Measurements from ENCODE around the gene COL18A1.
"Not testable (repeated sequence)": the region's sequence is repeated elsewhere in the genome, so short reads cannot be mapped to it uniquely, and the experiment has no call there.

The COL18A1 gene

DNA sequence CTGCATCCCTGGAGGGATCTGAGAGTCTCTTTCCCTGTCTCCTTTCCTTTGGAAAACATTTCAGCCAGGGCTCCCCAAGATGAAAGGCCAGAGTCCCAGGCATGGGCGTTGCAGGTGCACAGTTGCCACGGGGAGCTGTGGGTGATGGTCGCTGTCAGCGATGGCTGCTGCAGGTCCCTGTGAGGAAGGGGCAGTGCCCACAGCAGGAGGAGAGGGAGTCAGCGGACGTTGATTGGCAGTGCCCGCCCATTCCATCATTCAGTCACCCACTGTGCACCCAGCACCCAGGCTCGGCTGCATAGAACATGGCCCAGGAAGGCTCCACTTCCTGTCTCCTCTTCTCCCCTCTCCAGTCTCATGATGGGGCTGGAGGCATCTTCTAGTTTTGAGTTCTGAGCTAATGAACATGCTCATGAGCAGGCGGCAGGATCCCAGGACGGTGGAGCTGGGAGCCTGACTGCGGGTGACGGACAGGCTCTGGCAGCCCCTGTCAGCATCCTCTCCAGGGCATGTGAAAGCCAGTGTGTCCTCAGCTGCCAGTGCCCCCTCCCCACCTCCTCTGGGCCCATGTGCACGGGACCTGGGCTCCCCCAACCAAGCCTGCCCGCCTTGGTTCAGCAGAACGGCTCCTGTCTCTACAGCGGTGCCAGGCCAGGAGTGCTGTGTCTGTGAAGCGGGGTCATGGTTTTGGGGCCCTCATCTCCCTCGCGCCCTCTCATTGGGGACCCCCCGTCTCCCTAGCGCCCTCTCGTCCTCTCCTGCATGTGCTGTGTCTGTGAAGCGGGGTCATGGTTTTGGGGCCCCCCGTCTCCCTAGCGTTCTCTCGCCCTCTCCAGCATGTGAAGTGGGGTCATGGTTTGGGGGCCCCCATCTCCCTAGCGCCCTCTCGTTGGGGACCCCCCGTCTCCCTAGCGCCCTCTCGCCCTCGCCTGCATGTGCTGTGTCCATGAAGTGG is 24.5 kb downstream of the COL18A1 start:
- no peak for DNase-seq

- DNase-seq, result no peak
Measured at GRCh38 chr21:45430521-45431501, 25.8 kb downstream of the COL18A1 start.

DNA sequence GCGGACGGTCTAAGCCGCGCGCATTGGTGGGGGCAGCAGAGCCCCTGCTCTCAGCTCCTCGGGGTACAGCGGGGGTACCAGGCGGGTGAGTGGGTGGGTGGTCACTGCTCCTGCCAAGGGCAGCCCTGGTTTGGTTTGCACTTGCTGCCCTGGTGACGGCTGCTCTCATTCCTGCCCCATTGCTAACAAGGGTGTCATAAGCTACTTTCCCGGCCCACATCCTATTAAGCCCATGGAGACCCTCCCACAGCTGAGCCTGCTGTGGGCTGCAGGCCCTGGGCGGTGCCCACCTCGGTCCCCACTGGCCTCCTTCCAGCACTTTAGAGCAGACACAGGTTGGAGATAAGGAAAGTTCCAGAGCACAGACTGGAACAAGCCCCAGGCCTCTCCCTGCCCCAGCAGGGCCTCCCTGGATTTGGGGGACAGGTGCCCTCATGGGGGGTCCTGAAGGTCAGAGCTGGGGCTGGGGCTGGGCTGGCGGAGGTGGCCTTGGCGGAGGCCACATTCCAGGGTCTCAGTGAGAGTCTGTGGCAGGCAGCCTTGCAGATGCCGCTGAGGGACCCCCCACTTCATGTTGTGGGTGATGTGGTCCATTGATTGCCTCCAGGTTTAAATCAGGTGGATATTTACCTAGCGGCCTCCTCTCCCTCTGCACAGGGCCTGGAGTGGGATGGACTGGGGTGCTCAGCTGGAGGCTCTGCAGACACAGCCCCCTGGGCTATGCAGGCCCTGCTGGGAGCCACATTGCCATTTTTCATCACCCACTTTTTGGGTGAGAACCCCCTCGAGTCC is 27.0 kb downstream of the COL18A1 start:
- DNase-seq, result peak; percentile 20

- DNase-seq, result no peak
Measured at GRCh38 chr21:45432575-45433255, 27.8 kb downstream of the COL18A1 start.

GRCh38 chr21:45433301-45433700 is 28.3 kb downstream of the COL18A1 start:
- DNase-seq, result no peak

- no peak for DNase-seq
Measured at GRCh38 chr21:45433911-45434644, 29.1 kb downstream of the COL18A1 start.

- no peak for DNase-seq
Measured at GRCh38 chr21:45434645-45435217, 29.8 kb downstream of the COL18A1 start.

DNA sequence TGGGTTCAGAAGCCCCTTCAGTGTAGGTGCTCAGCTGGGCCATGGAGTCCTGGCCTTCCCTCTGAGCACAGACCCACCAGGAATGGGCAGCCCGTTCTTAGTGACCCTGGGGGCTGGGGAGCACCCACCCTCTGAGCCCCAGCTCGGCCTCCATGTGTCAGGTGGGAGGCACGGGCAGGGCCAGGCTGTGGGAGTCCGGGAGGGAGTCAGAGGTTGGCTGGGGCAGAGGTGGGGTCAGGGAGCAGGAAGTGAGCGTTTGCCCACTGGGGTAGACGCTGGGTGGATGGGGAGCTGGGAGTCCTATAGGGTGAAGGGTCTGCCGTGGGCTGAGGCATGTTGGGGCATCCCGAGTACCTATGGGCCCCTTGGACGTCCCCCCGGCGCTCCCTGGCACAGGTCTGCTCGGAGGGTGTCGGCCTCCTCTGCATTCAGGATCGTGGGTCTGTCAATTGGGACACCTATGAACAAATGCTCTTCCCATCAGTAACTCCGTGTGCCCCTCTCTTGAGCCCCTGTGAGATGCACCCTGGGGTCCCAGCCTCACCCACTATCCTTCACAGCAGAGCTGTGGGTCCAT is 30.5 kb downstream of the COL18A1 start:
- DNase-seq, result no peak

DNA sequence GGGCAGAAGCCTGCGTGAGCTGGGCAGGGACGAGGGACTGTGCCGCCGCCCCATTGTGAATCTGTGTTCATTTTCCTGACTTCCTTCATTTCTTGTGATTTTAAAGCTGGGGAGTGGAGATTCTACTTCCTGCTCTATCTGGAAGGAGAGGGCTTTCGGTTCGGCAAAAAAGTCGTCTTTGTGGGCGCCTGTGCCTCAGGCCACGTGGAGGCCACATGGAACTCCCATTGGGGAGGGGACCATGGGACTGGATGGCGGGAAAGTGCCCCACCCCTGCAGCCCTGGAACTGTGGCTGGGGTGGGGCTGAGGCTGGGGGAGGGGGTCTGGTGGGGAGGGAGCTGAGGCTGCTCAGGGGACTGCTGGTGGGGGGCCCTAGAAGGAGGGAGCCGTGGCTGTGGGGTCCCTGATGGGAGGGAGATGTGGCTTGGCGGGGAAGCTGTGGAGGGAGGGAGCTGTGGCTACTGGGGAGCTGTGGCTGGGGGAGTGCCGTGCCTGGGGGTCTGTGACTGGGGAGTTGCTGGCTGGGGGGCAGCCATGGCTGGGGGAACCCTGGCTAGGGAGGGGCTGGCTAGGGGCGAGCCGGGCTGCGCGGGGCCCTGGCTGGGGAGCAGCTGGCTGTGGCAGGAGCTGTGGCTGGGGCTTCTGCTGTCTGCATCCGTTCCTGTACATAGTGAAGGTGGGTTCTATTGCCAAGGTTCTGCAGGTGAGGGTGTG is 31.5 kb downstream of the COL18A1 start:
- peak; percentile 33 for DNase-seq

DNA sequence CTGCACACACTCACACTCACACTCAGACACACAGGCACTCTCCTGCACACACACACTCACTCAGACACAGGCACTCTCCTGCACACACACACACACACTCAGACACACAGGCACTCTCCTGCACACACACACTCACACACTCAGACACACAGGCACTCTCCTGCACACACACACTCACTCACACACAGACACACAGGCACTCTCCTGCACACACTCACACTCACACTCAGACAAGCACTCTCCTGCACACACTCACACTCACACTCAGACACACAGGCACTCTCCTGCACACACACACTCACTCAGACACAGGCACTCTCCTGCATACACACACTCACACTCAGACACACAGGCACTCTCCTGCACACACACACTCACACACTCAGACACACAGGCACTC is 32.9 kb downstream of the COL18A1 start:
- DNase-seq, result not testable (repeated sequence)

DNA sequence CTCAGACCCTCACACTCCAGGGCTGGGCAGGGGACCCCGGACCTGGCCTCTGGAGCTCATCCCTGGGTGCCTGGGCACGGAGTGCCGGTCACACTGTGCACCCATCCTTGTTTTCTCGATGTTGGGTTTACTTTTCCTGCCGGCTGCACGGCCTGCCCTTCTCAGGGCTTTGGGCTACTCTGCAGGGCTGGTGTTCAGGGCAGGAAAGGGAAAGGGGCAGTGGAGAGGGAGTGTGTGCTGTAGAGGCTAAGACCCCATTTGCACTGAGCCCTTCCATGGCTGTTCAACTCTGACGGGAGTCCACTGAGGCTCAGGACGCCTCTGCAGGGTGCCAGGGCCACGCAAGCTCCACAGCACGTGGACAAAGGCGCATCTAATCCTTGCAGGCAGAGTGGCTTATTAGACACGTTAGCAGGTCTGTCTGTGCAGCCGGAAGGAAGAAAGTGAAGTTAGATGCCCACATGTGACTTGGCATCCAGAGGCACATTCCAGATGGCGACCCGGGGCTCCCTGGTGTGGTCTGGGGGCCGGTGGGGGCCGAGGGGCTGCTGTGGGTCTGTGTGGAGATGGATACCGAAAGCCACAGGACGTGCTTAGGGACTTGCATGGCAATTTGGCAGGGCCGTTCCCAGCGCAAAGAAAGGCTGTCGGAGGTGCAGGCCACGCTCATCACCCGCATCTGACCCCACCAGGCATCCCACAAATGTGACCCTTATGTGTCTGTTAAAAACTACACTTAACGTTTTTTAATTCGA is 33.6 kb downstream of the COL18A1 start:
- no peak for DNase-seq

GRCh38 chr21:45439161-45439872 is 34.4 kb downstream of the COL18A1 start:
- DNase-seq, result peak; percentile 92

DNA sequence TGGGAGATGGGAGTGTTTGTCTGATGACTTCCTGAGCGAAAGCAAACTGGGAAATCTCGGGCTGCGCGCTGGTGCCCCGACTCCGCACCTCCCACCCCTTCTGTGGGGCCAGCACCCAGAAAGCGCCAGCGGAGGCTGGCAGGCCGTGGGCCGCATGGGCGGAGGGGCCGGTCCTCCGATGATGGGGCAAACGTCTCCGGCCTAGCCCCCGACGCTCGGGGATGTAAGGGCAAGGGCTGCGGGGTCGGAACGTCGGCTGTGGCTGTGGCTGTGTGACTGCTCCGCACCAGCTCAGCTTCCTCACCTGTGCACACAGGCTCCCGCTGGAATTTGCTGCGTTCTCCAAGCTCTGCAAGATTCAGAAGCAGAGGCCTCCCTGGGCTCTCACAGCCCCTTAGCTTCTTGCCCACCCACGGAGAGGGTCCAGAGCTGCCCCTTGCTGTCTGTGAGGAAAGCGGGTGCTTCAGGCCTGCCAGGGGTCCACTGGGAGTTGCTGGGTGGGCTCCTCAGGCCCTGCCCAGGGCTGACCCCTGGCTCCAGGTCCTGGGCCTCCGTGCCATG is 35.0 kb downstream of the COL18A1 start:
- no peak for DNase-seq

- DNase-seq, result no peak
Measured at GRCh38 chr21:45440736-45441350, 35.9 kb downstream of the COL18A1 start.

DNA sequence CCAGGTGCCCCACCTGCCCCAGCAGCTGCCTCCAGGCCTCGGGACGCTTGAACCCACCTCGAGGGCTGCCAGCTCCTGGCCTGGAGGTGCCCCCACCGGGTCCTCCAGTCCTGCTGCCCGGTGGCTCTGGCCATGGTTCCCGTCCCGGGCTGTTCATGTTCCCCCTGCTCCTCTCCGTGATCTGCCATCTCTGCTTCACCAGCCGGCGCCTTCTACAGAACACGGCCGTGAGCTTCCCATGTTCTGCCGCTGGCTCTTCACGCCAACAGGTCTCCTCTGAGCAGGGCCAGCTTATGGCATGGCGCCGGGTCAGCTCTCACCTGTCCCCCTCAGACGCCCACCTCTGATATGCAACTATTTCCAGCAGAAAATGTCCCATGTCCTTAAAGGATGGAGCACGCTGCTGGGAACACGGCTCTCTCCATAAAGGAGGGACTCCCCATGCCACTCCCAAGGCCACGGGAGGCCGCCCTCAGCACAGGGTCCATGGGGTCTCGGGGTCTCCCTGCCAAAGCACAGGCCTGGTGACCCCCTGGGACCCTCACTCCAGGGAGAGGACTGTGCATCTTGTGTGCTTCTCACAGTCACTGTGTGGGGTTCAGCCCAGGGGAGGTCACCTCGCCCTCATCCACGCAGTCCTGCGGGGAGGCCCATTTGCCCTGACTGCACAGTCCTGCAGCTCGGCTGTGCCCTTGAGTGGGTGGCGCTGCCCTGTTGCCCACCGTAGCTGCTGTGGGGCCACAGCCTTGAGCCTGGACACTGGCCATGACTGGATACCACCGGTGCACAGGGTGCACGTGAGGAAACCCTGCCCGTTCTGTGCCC is 36.7 kb downstream of the COL18A1 start:
- no peak for DNase-seq

DNA sequence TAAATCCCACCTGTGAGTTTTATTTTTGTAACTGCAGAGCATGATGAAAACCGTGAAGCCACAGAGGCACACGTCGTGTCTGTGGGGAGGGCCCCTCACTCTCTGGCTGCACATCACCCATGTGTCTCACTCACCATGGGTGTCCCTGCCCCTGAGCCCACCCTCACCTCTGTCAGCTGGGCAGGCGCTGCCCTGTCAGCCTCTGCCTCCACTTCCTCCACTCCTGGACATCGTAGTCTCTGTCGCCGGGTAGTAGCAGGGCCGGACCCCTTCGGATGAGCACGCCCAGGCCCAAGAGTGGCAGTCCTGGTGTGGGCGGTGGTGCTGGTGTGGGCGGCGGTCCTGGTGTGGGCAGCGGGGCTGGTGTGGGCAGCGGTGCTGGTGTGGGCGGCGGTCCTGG is 37.3 kb downstream of the COL18A1 start:
- DNase-seq, result no peak
